ENCODE results near the gene PTPRF.

PTPRF gene

GRCh38 chr1:43622471-43622870, 91.8 kb downstream of the PTPRF start:
- no peak for DNase-seq (ENCODE audit: low read depth)
- no peak overlapping the region for H3K4me3 ChIP-seq (ENCODE audit: low read length)
- TF ChIP-seq, protein P1, sequence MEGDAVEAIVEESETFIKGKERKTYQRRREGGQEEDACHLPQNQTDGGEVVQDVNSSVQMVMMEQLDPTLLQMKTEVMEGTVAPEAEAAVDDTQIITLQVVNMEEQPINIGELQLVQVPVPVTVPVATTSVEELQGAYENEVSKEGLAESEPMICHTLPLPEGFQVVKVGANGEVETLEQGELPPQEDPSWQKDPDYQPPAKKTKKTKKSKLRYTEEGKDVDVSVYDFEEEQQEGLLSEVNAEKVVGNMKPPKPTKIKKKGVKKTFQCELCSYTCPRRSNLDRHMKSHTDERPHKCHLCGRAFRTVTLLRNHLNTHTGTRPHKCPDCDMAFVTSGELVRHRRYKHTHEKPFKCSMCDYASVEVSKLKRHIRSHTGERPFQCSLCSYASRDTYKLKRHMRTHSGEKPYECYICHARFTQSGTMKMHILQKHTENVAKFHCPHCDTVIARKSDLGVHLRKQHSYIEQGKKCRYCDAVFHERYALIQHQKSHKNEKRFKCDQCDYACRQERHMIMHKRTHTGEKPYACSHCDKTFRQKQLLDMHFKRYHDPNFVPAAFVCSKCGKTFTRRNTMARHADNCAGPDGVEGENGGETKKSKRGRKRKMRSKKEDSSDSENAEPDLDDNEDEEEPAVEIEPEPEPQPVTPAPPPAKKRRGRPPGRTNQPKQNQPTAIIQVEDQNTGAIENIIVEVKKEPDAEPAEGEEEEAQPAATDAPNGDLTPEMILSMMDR (conservative IDR thresholded peaks at IDR 0.05; ENCODE audit: low read depth, low read length): no peak

GRCh38 chr1:43622901-43623780, 92.5 kb downstream of the PTPRF start:
- H3K4me3 ChIP-seq (ENCODE audit: low read length): no peak overlapping the region
- TF ChIP-seq, protein P1 (conservative IDR thresholded peaks at IDR 0.05; ENCODE audit: low read depth, low read length): no peak
- no peak for DNase-seq (ENCODE audit: low read depth)

DNA sequence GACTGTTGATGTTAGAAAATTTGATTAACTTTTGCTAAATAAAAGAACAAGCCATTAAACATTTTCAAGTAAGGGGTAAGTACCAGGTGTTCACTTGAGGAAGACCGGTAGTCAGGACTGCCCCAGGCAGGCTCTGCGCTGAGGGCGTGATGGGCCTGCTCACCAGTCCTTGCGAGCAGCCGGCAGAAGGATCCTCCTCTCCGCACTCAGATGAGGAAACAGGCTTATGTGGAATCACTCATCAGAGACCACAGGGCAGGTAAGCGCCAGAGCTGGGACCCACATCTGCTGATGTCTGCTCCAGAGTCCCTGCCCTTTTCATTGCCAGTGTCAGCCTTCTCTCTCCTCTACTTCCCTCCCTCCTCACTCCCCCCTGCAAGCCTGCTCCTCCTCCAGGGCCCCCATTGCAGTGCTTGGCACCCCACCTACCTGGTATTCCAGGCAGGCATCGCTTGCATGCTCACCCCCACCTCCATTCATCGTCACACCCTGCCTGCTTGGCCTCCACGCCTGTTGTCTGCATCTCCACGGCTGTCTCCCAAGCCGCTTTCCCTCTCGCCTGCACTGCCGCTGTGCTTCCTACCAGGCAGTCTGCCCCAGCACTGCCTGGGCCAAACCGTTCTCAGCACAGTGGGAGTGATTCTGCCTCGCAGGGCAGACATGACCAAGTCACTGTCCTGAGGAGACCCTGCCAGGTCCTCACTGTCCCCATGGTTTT, 94.5 kb downstream of the PTPRF start:
- TF ChIP-seq, protein P1 (conservative IDR thresholded peaks at IDR 0.05; ENCODE audit: low read depth, low read length): no peak
- DNase-seq (ENCODE audit: low read depth): no peak
- no peak overlapping the region for H3K4me3 ChIP-seq (ENCODE audit: low read length)

- no peak overlapping the region for H3K4me3 ChIP-seq (ENCODE audit: low read length)
- TF ChIP-seq, protein P1 (conservative IDR thresholded peaks at IDR 0.05; ENCODE audit: low read depth, low read length): no peak
- DNase-seq (ENCODE audit: low read depth): no peak
Observed at GRCh38 chr1:43632135-43632670, 101.5 kb downstream of the PTPRF start.

DNA sequence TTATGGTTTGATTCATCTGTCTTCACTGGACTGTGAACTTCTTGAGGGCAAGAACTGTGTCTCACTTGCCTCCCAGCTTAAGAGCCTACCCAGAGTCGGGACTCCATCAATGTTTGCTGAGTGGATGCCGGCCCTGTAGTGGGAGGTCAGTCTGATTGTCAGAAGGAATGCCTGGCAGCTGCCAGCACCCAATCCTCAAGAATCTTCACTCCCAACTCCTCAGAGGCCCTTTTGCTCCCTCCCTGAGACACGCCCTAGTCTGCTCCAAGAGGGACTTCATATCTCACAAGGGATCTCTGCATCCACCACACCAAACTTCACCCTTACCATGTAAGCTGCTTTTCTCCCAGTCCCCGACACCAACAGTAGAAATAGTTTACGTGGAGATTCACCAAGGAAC, 104.0 kb downstream of the PTPRF start:
- TF ChIP-seq, protein P1 (conservative IDR thresholded peaks at IDR 0.05; ENCODE audit: low read depth, low read length): no peak
- DNase-seq (ENCODE audit: low read depth): no peak
- no peak overlapping the region for H3K4me3 ChIP-seq (ENCODE audit: low read length)

GRCh38 chr1:43636006-43636641, 105.4 kb downstream of the PTPRF start:
- DNase-seq (ENCODE audit: low read depth): no peak

More at GRCh38 chr1:43636006-43636641, 105.4 kb downstream of the PTPRF start:
- TF ChIP-seq, protein P1 (conservative IDR thresholded peaks at IDR 0.05; ENCODE audit: low read depth, low read length): no peak
- no peak overlapping the region for H3K4me3 ChIP-seq (ENCODE audit: low read length)
